A673 (cell line): ENCODE measurements around the gene DLK2. TPM values are rescaled to one million over a fixed set of nuclear protein-coding genes. Genes with fewer than 3 reads are reported as not detected.

ENCODE experiments used
- BruUV-seq: library from RNA; stranded (reverse); fragments of 400-500 nt; replicated peaks from 2 replicates; lab custom pipeline; 2021; lab: Mats Ljungman, UMichigan
- CTCF ChIA-PET: fragments of 300-600 bp; sonication (Branson Sonifier 250); formaldehyde crosslinking; loops from one replicate; lab custom pipeline; 2022; ENCODE audit warnings: antibody characterized with exemption; lab: Charles Lee
- POLR2A ChIA-PET: fragments of 300-600 bp; sonication (Branson Sonifier 250); formaldehyde crosslinking; loops from one replicate; lab custom pipeline; 2022; ENCODE audit warnings: antibody characterized with exemption; ENCODE audit not compliant: low non-redundant PET; lab: Charles Lee
- DNase-seq: peaks from one replicate; pipeline ENCODE4 v3.0.0-alpha.2; 2015; ENCODE audit warnings: low spot score
- H3K27ac ChIP-seq: fragments of 200-600 bp; sonication (generic); 2 replicates; pipeline ENCODE4 v1.5.1; 2016; ENCODE audit warnings: mixed run types, low read depth, mild to moderate bottlenecking, mixed read lengths, antibody characterized with exemption, low read length; ENCODE audit not compliant: poor library complexity, severe bottlenecking
- H3K27me3 ChIP-seq: fragments of 200-600 bp; sonication (generic); replicated peaks from 2 replicates; pipeline ENCODE4 v1.6.1; 2017; ENCODE audit warnings: mixed run types, low read depth, mild to moderate bottlenecking, mixed read lengths, antibody characterized with exemption, low read length; ENCODE audit not compliant: insufficient read depth, poor library complexity
- H3K36me3 ChIP-seq: fragments of 200-600 bp; sonication (generic); 2 replicates; pipeline ENCODE4 v1.6.1; 2016; ENCODE audit warnings: mixed run types, mild to moderate bottlenecking, mixed read lengths, antibody characterized with exemption, low read length; ENCODE audit not compliant: insufficient read depth, poor library complexity, severe bottlenecking
- H3K4me1 ChIP-seq: fragments of 200-600 bp; sonication (generic); 2 replicates; pipeline ENCODE4 v1.6.1; 2017; ENCODE audit warnings: mixed run types, mild to moderate bottlenecking, mixed read lengths, antibody characterized with exemption, low read length; ENCODE audit not compliant: insufficient read depth, poor library complexity, severe bottlenecking
- H3K4me3 ChIP-seq: fragments of 200-600 bp; sonication (generic); 2 replicates; pipeline ENCODE4 v1.5.1; 2016; ENCODE audit warnings: low read depth, mixed run types, mild to moderate bottlenecking, mixed read lengths, low read length; ENCODE audit not compliant: poor library complexity, severe bottlenecking
- H3K9me3 ChIP-seq: fragments of 200-600 bp; sonication (generic); 2 replicates; pipeline ENCODE4 v1.6.1; 2016; ENCODE audit warnings: mixed run types, low read depth, mild to moderate bottlenecking, mixed read lengths, antibody characterized with exemption, low read length; ENCODE audit not compliant: poor library complexity, severe bottlenecking
- EZH2 ChIP-seq: fragments of 200-600 bp; sonication (generic); IDR thresholded peaks from 2 replicates; pipeline ENCODE4 v1.6.1; 2017; ENCODE audit warnings: borderline replicate concordance, low read depth, mild to moderate bottlenecking, mixed read lengths, antibody characterized with exemption, low read length; ENCODE audit not compliant: poor library complexity, severe bottlenecking
- intact Hi-C: fragments of 100-400 bp; cut with micrococcal nuclease; formaldehyde crosslinking; loops from one replicate; pipeline ENCODE4 v1.10.0; 2022; ENCODE audit not compliant: unreplicated experiment
- total RNA-seq: library from RNA; stranded (reverse); gene quantifications from 2 replicates; pipeline ENCODE4 v1.2.3, GENCODE V29; 2021
- TF ChIP-seq, protein P1 (sequence below): fragments of 300-800, 200-600 bp; sonication (generic); conservative IDR thresholded peaks from 2 replicates; pipeline ENCODE4 v1.5.1; 2017; ENCODE audit warnings: low read depth, mild to moderate bottlenecking, antibody characterized with exemption, low read length, moderate library complexity, mixed read lengths

Gene DLK2
- total RNA-seq, 1 experiment from 2014 or later, result 0.67 TPM

DNA sequence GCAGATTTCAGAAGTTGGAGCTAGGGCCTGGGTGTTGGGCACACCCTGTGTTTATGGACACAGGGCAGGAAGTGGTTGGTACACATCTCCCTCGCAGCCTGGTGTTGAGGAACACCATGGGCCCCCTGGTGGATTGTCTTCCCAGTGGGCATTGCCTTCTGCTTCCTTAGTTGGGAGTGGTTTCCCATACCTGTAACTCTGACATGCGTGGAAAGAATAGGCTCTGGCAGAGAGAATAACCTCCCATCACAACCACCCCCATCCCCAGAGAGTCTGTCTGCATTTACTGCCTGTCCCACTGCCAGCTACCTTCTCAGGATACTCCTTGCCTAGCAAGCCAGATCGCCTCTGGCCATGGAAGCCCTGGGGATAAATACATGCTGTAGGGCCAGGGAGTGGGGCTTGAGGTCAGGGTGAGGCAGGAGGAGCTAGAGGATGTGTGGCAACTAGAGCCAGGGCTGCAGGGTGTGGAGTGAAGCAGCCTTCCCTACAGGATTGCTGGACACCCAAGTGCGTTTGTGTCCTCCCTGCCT, 40.1 kb upstream of the DLK2 start:
- Histone ChIP-seq H3K27me3 (no peaks in the 10 kb centered on the region), H3K27ac (peak overlapping the region; percentile 50), H3K36me3 (peaks cover 21% of the 10 kb centered on the region), H3K4me1 (peaks cover 35% of the 10 kb centered on the region), H3K4me3 (no peak overlapping the region), H3K9me3 (no peaks in the 10 kb centered on the region)
- no TSS peak for BruUV-seq
- TF ChIP-seq, protein P1, sequence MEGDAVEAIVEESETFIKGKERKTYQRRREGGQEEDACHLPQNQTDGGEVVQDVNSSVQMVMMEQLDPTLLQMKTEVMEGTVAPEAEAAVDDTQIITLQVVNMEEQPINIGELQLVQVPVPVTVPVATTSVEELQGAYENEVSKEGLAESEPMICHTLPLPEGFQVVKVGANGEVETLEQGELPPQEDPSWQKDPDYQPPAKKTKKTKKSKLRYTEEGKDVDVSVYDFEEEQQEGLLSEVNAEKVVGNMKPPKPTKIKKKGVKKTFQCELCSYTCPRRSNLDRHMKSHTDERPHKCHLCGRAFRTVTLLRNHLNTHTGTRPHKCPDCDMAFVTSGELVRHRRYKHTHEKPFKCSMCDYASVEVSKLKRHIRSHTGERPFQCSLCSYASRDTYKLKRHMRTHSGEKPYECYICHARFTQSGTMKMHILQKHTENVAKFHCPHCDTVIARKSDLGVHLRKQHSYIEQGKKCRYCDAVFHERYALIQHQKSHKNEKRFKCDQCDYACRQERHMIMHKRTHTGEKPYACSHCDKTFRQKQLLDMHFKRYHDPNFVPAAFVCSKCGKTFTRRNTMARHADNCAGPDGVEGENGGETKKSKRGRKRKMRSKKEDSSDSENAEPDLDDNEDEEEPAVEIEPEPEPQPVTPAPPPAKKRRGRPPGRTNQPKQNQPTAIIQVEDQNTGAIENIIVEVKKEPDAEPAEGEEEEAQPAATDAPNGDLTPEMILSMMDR, result peak; percentile 37; the same call in 1 of the 2 replicates
- TF ChIP-seq EZH2, result no peak
- ChIA-PET CTCF (no interaction called here), POLR2A (no interaction called here)
- DNase-seq, result no peak
- intact Hi-C loops, result no loop called here

DNA sequence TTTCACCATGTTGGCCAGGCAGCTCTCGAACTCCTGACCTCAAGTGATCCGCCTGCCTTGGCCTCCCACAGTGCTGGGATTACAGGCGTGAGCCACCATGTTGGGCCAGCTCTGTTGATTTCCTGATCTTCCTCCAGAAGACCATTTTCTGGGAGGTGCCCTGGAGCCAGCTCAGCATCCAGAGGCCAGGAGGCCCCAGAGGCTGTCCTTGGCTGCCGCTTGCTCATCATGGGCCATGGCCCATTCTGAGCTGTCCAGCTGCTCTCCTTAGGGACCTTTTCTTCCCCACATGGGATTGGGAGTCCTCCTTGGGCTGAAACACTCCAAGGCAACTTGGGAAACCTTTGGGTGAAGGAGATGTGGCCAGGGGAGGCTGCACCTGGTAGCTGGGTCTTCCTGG, 39.4 kb upstream of the DLK2 start:
- TF ChIP-seq, protein P1, result no peak
- TF ChIP-seq EZH2, result no peak
- ChIA-PET POLR2A (no interaction called here), CTCF (no interaction called here)
- H3K4me3 ChIP-seq, result no peak overlapping the region
- peaks cover 15% of the 10 kb centered on the region for H3K36me3 ChIP-seq
- intact Hi-C loops, result no loop called here
- no peaks in the 10 kb centered on the region for H3K27me3 ChIP-seq
- H3K9me3 ChIP-seq, result no peaks in the 10 kb centered on the region
- DNase-seq, result no peak
- no TSS peak for BruUV-seq
- no peak overlapping the region for H3K27ac ChIP-seq
- H3K4me1 ChIP-seq, result peaks cover 35% of the 10 kb centered on the region

DNA sequence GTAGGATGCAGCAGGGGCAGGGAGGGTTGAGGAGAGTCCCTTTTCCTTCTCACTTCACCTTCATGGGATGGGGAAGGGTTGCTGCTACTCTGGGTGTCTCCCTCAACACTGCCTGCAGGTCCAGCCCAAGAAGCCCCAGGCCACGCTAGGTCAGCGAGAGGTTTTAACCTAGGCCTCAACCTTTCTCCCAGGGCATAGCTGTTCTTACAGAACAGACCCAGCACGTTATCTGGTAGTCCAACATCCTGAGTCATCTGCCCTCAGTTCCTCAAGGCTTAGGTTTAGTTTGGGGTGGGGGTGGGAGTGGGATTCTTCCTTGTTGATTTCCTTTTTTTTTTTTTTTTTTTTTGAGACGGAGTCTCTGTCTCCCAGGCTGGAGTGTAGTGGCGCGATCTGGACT, 39.0 kb upstream of the DLK2 start:
- H3K9me3 ChIP-seq, result no peaks in the 10 kb centered on the region
- TF ChIP-seq EZH2, result no peak
- TF ChIP-seq, protein P1, result no peak
- H3K27ac ChIP-seq, result no peak overlapping the region
- H3K4me1 ChIP-seq, result peaks cover 39% of the 10 kb centered on the region
- H3K4me3 ChIP-seq, result no peak overlapping the region
- POLR2A ChIA-PET, result no interaction called here
- intact Hi-C loops, result no loop called here
- no TSS peak for BruUV-seq
- no peaks in the 10 kb centered on the region for H3K27me3 ChIP-seq
- CTCF ChIA-PET, result no interaction called here
- H3K36me3 ChIP-seq, result peaks cover 11% of the 10 kb centered on the region
- no peak for DNase-seq
